DMS153 treated with DMSO at 0.1 percent for 48 hours (cell line): ENCODE measurements around the gene B3GLCT.
"Not testable (repeated sequence)": the region's sequence is repeated elsewhere in the genome, so short reads cannot be mapped to it uniquely, and the experiment has no call there.

Experiments
- DNase-seq: peaks from one replicate; lab custom pipeline; 2025; ENCODE audit not compliant: unreplicated experiment; lab: John Stamatoyannopoulos, UW

B3GLCT gene

GRCh38 chr13:31339616-31340015, 139.8 kb downstream of the B3GLCT start:
- DNase-seq, result not testable (repeated sequence)

GRCh38 chr13:31340848-31341247, 141.1 kb downstream of the B3GLCT start:
- not testable (repeated sequence) for DNase-seq

GRCh38 chr13:31346891-31347290, 147.1 kb downstream of the B3GLCT start:
- DNase-seq, result no peak

GRCh38 chr13:31349156-31349555, 149.4 kb downstream of the B3GLCT start:
- DNase-seq, result no peak

GRCh38 chr13:31350560-31350959, 150.8 kb downstream of the B3GLCT start:
- DNase-seq, result no peak

- no peak for DNase-seq
Observed at GRCh38 chr13:31351376-31351775, 151.6 kb downstream of the B3GLCT start.

GRCh38 chr13:31352467-31352866, 152.7 kb downstream of the B3GLCT start:
- DNase-seq, result no peak

- no peak for DNase-seq
Observed at GRCh38 chr13:31355001-31355400, 155.2 kb downstream of the B3GLCT start.

- no peak for DNase-seq
Observed at GRCh38 chr13:31356991-31357390, 157.2 kb downstream of the B3GLCT start.

GRCh38 chr13:31357581-31357980, 157.8 kb downstream of the B3GLCT start:
- no peak for DNase-seq

GRCh38 chr13:31361673-31362072, 161.9 kb downstream of the B3GLCT start:
- no peak for DNase-seq

- no peak for DNase-seq
Observed at GRCh38 chr13:31365630-31366029, 165.9 kb downstream of the B3GLCT start.

- no peak for DNase-seq
Observed at GRCh38 chr13:31367410-31367809, 167.6 kb downstream of the B3GLCT start.

GRCh38 chr13:31369213-31369612, 169.4 kb downstream of the B3GLCT start:
- no peak for DNase-seq

- no peak for DNase-seq
Observed at GRCh38 chr13:31372454-31372853, 172.7 kb downstream of the B3GLCT start.

- no peak for DNase-seq
Observed at GRCh38 chr13:31374682-31375081, 174.9 kb downstream of the B3GLCT start.

- DNase-seq, result no peak
Observed at GRCh38 chr13:31377946-31378345, 178.2 kb downstream of the B3GLCT start.

GRCh38 chr13:31380715-31381114, 180.9 kb downstream of the B3GLCT start:
- no peak for DNase-seq
